HepG2 (cell line): ENCODE results near the gene ZNF446. TPM values are rescaled to one million over a fixed set of nuclear protein-coding genes. Genes with fewer than 3 reads are reported as not detected.

ENCODE experiments used
- BHLHE40 ChIP-seq: IDR thresholded peaks from 2 replicates; pipeline ENCODE4 v1.6.1; 2011; ENCODE audit warnings: low read length, improper control_type of control experiment
- MBD4 ChIP-seq: IDR thresholded peaks from 2 replicates; pipeline ENCODE4 v1.6.1; 2012; ENCODE audit warnings: low read length, inconsistent platforms, borderline replicate concordance
- NCOA5 ChIP-seq: sonication (generic); formaldehyde crosslinking; IDR thresholded peaks from 2 replicates; pipeline ENCODE4 v1.4.0; 2020; ENCODE audit warnings: missing genetic modification reagents
- NR2F2 ChIP-seq: IDR thresholded peaks from 2 replicates; pipeline ENCODE4 v1.6.1; 2012; ENCODE audit warnings: low read depth, inconsistent platforms, borderline replicate concordance
- PAWR ChIP-seq: sonication (generic); formaldehyde crosslinking; IDR thresholded peaks from 2 replicates; pipeline ENCODE4 v1.4.0; 2020; ENCODE audit warnings: missing genetic modification reagents, mild to moderate bottlenecking, borderline replicate concordance
- POLR2AphosphoS5 ChIP-seq: IDR thresholded peaks from 2 replicates; pipeline ENCODE4 v1.6.1; 2012; ENCODE audit warnings: low read depth, low read length
- RELA ChIP-seq: sonication (generic); formaldehyde crosslinking; IDR thresholded peaks from 2 replicates; pipeline ENCODE4 v1.4.0; 2020; ENCODE audit warnings: missing genetic modification reagents
- SRSF1 ChIP-seq: fragments of 200-400 bp; formaldehyde crosslinking; optimal IDR thresholded peaks from 2 replicates; pipeline ENCODE3; 2017; ENCODE audit warnings: mild to moderate bottlenecking, low read depth, low read length, moderate library complexity
- TFDP2 ChIP-seq: sonication (generic); formaldehyde crosslinking; IDR thresholded peaks from 2 replicates; pipeline ENCODE4 v1.4.0; 2020; ENCODE audit warnings: missing genetic modification reagents
- ZBTB2 ChIP-seq: sonication (generic); formaldehyde crosslinking; IDR thresholded peaks from 2 replicates; pipeline ENCODE4 v1.8.0; 2022; ENCODE audit warnings: low read depth, missing genetic modification reagents
- ZBTB25 ChIP-seq: IDR thresholded peaks from 2 replicates; pipeline ENCODE4 v1.6.1; 2018; ENCODE audit warnings: missing genetic modification reagents
- ZFP36L1 ChIP-seq: sonication (generic); formaldehyde crosslinking; IDR thresholded peaks from 2 replicates; pipeline ENCODE4 v1.8.0; 2022; ENCODE audit warnings: mild to moderate bottlenecking, missing genetic modification reagents, moderate library complexity
- ZNF138 ChIP-seq: sonication (generic); formaldehyde crosslinking; IDR thresholded peaks from 2 replicates; pipeline ENCODE4 v1.5.0; 2020; ENCODE audit warnings: mild to moderate bottlenecking, low read depth, missing genetic modification reagents
- ZNF263 ChIP-seq: sonication (generic); formaldehyde crosslinking; IDR thresholded peaks from 2 replicates; pipeline ENCODE4 v1.4.0; 2020; ENCODE audit warnings: missing genetic modification reagents
- ZNF317 ChIP-seq: sonication (generic); formaldehyde crosslinking; IDR thresholded peaks from 2 replicates; pipeline ENCODE4 v1.5.0; 2020; ENCODE audit warnings: mild to moderate bottlenecking, missing genetic modification reagents
- ZNF644 ChIP-seq: IDR thresholded peaks from 2 replicates; pipeline ENCODE4 v1.6.1; 2016; ENCODE audit warnings: low read depth
- ZNF704 ChIP-seq: sonication (generic); formaldehyde crosslinking; IDR thresholded peaks from 2 replicates; pipeline ENCODE4 v1.8.1; 2023; ENCODE audit warnings: mild to moderate bottlenecking, inconsistent platforms, moderate library complexity, missing genetic modification reagents, borderline replicate concordance
- ZNF709 ChIP-seq: sonication (generic); formaldehyde crosslinking; IDR thresholded peaks from 2 replicates; pipeline ENCODE4 v1.5.0; 2020; ENCODE audit warnings: mild to moderate bottlenecking, missing genetic modification reagents
- ZNF775 ChIP-seq: sonication (generic); formaldehyde crosslinking; IDR thresholded peaks from 2 replicates; pipeline ENCODE4 v1.4.0; 2020; ENCODE audit warnings: missing genetic modification reagents, mild to moderate bottlenecking, moderate library complexity, borderline replicate concordance
- ZNF841 ChIP-seq: sonication (generic); formaldehyde crosslinking; IDR thresholded peaks from 2 replicates; pipeline ENCODE4 v1.8.1; 2023; ENCODE audit warnings: missing genetic modification reagents, borderline replicate concordance
- polyA plus RNA-seq, 8 experiments: library from polyadenylated mRNA; depleted of rRNA in 3 of 8; stranded (reverse) in 7 of 8; unstranded in 1 of 8; fragments of >200 nt; fragmentation: Illumina TruSeq in 4 of 8; extraction: Trizol in 4 of 8; gene quantifications; 2 replicates each; pipeline versions ENCODE4 v1.2.1 to v1.2.3, GENCODE V29; 2011 to 2016; ENCODE audit warnings: low read depth in 4 of 8, missing spikeins in 1 of 8, mixed read lengths in 1 of 8; ENCODE audit not compliant: insufficient read depth in 1 of 8
- total RNA-seq, 5 experiments: library from RNA; depleted of rRNA; stranded (reverse); fragments of >200 nt; fragmentation: Illumina TruSeq; extraction: Trizol; gene quantifications; 2 replicates each; pipeline ENCODE4 v1.2.3, GENCODE V29; 2016; ENCODE audit warnings: low read depth in 1 of 5
- TF ChIP-seq, protein P1 (sequence below): sonication (generic); formaldehyde crosslinking; IDR thresholded peaks from 2 replicates; pipeline ENCODE4 v1.5.0; 2020; ENCODE audit warnings: mild to moderate bottlenecking, missing genetic modification reagents, borderline replicate concordance

Gene ZNF446
- total and polyA plus RNA-seq, 2 of the 13 experiments (the other 11 are each of a cell fraction or from before 2014, with no cell fraction given) = 3.0 to 3.6 TPM

DNA sequence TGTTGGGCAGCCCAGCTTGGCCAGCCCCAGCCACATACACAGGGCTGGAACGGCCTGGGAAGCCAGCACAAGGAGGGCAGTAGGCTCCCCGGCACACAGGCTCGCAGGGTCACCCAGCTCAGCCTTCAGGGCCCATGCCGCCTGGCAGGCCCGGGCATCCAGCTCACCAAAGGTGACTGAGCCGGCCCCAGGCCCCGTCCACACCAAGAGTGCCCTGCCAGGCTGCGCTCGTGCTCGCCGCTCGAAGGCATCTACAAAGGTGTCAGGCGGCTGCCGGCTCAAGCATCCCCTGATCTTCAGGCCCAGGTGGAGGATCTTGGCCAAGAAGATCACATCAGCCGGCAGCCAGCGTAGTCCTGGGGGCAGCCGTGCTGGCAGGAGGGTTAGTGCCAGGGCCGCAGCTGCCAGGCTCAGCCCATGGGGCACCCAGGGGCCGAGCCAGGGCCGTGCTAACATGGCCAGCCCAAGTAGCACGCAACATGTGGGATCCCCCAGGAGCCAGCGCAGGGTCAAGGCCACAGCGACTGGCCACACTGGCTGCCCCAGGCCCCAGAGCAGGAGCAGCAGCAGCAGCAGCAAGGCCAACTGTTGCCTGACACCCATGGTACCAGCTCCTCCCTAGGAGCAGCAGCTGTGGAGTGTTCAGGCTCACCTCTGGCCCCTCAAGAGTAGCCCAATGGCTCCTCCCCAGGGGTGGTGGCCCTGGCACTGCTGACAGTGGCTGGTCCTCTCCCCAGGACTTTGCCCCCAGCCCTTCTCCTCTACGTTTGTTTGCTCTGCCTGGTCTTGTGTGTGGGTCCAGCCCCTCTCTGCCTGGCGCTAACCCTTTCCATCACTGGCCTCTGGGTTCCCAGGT, 35.4 kb downstream of the ZNF446 start, which contains the start of gene SLC27A5 (continued):
- TF ChIP-seq ZNF317 (CRISPR knock-in tag) = no peak
- TF ChIP-seq ZBTB25 = no peak
- TF ChIP-seq, protein P1, sequence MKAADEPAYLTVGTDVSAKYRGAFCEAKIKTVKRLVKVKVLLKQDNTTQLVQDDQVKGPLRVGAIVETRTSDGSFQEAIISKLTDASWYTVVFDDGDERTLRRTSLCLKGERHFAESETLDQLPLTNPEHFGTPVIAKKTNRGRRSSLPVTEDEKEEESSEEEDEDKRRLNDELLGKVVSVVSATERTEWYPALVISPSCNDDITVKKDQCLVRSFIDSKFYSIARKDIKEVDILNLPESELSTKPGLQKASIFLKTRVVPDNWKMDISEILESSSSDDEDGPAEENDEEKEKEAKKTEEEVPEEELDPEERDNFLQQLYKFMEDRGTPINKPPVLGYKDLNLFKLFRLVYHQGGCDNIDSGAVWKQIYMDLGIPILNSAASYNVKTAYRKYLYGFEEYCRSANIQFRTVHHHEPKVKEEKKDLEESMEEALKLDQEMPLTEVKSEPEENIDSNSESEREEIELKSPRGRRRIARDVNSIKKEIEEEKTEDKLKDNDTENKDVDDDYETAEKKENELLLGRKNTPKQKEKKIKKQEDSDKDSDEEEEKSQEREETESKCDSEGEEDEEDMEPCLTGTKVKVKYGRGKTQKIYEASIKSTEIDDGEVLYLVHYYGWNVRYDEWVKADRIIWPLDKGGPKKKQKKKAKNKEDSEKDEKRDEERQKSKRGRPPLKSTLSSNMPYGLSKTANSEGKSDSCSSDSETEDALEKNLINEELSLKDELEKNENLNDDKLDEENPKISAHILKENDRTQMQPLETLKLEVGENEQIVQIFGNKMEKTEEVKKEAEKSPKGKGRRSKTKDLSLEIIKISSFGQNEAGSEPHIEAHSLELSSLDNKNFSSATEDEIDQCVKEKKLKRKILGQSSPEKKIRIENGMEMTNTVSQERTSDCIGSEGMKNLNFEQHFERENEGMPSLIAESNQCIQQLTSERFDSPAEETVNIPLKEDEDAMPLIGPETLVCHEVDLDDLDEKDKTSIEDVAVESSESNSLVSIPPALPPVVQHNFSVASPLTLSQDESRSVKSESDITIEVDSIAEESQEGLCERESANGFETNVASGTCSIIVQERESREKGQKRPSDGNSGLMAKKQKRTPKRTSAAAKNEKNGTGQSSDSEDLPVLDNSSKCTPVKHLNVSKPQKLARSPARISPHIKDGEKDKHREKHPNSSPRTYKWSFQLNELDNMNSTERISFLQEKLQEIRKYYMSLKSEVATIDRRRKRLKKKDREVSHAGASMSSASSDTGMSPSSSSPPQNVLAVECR (CRISPR knock-in tag) = peak; percentile 40; the same call in 1 of the 2 replicates
- TF ChIP-seq ZNF138 (CRISPR knock-in tag) = no peak
- no peak for TF ChIP-seq NCOA5
- TF ChIP-seq ZNF704 = no peak
- TF ChIP-seq ZNF263 = peak; percentile 98
- peak; percentile 81 for TF ChIP-seq POLR2AphosphoS5
- TF ChIP-seq BHLHE40 = no peak
- no peak for TF ChIP-seq SRSF1
- no peak for TF ChIP-seq ZNF841
- no peak for TF ChIP-seq ZBTB2 (CRISPR knock-in tag)
- TF ChIP-seq ZNF644 = peak; percentile 58; the same call in 1 of the 2 replicates
- TF ChIP-seq ZNF709 (CRISPR knock-in tag) = no peak
- no peak for TF ChIP-seq RELA (CRISPR knock-in tag)
- no peak for TF ChIP-seq ZNF775 (CRISPR knock-in tag)
- TF ChIP-seq TFDP2 = no peak
- TF ChIP-seq MBD4 = no peak
- peak; percentile 25; the same call in 1 of the 2 replicates for TF ChIP-seq NR2F2
- TF ChIP-seq PAWR (CRISPR knock-in tag) = no peak
- TF ChIP-seq ZFP36L1 (CRISPR knock-in tag) = no peak
